Mesothelial cell of epicardium (in vitro differentiated cells): ENCODE results near the gene XRRA1. TPM values are rescaled to one million over a fixed set of nuclear protein-coding genes. Genes with fewer than 3 reads are reported as not detected.

ENCODE experiments used
- DNase-seq, 2 experiments: peaks; one replicate each; pipeline ENCODE4 v3.0.0; 2021; ENCODE audit warnings: low spot score in 2 of 2; ENCODE audit not compliant: unreplicated experiment in 2 of 2
- H3K27ac Mint-ChIP-seq: 2 replicates; pipeline ENCODE4 v1.8.0; 2021; ENCODE audit warnings: mixed read lengths
- H3K27me3 Mint-ChIP-seq: 2 replicates; pipeline ENCODE4 v1.8.0; 2021; ENCODE audit warnings: low read depth, mixed read lengths
- H3K36me3 Mint-ChIP-seq: 2 replicates; pipeline ENCODE4 v1.8.0; 2021; ENCODE audit warnings: mixed read lengths
- H3K4me1 Mint-ChIP-seq: 2 replicates; pipeline ENCODE4 v1.8.0; 2021; ENCODE audit warnings: mixed read lengths
- H3K4me3 Mint-ChIP-seq: 2 replicates; pipeline ENCODE4 v1.8.0; 2021; ENCODE audit warnings: mild to moderate bottlenecking, moderate library complexity, mixed read lengths
- H3K9me3 Mint-ChIP-seq: 2 replicates; pipeline ENCODE4 v1.8.0; 2021; ENCODE audit warnings: mixed read lengths
- CTCF ChIP-seq: fragments of 200-600 bp; sonication (generic); IDR thresholded peaks from one replicate; pipeline ENCODE4 v1.5.0; 2021; ENCODE audit warnings: antibody characterized with exemption; ENCODE audit not compliant: unreplicated experiment
- total RNA-seq: library from RNA; stranded (reverse); gene quantifications from 3 replicates; pipeline ENCODE4 v1.2.1, GENCODE V29; 2021

Gene XRRA1
- total RNA-seq, 1 donor from 2014 or later = 12.8 TPM

GRCh38 chr11:74936087-74936486, 12.8 kb downstream of the XRRA1 start:
- no peak for DNase-seq
- H3K36me3 Mint-ChIP-seq = peaks cover 25% of the 10 kb centered on the region
- no peak overlapping the region for H3K27ac Mint-ChIP-seq
- H3K4me1 Mint-ChIP-seq = no peaks in the 10 kb centered on the region
- H3K9me3 Mint-ChIP-seq = no peaks in the 10 kb centered on the region
- H3K4me3 Mint-ChIP-seq = no peak overlapping the region
- TF ChIP-seq CTCF = no peak
- no peaks in the 10 kb centered on the region for H3K27me3 Mint-ChIP-seq

- no peaks in the 10 kb centered on the region for H3K9me3 Mint-ChIP-seq
- H3K4me3 Mint-ChIP-seq = no peak overlapping the region
- no peaks in the 10 kb centered on the region for H3K4me1 Mint-ChIP-seq
- DNase-seq = no peak
- TF ChIP-seq CTCF = no peak
- no peak overlapping the region for H3K27ac Mint-ChIP-seq
- peaks cover 25% of the 10 kb centered on the region for H3K36me3 Mint-ChIP-seq
- no peaks in the 10 kb centered on the region for H3K27me3 Mint-ChIP-seq
Measured at GRCh38 chr11:74935285-74935684, 13.6 kb downstream of the XRRA1 start.

- no peaks in the 10 kb centered on the region for H3K9me3 Mint-ChIP-seq
- no peak overlapping the region for H3K4me3 Mint-ChIP-seq
- DNase-seq = no peak
- H3K36me3 Mint-ChIP-seq = peaks cover 22% of the 10 kb centered on the region
- H3K4me1 Mint-ChIP-seq = no peaks in the 10 kb centered on the region
- H3K27me3 Mint-ChIP-seq = no peaks in the 10 kb centered on the region
- TF ChIP-seq CTCF = no peak
- H3K27ac Mint-ChIP-seq = no peak overlapping the region
Measured at GRCh38 chr11:74933765-74934164, 15.1 kb downstream of the XRRA1 start.

- H3K27ac Mint-ChIP-seq = no peak overlapping the region
- no peak for DNase-seq
- H3K27me3 Mint-ChIP-seq = no peaks in the 10 kb centered on the region
- no peaks in the 10 kb centered on the region for H3K4me1 Mint-ChIP-seq
- peaks cover 21% of the 10 kb centered on the region for H3K36me3 Mint-ChIP-seq
- no peaks in the 10 kb centered on the region for H3K9me3 Mint-ChIP-seq
- no peak for TF ChIP-seq CTCF
- H3K4me3 Mint-ChIP-seq = no peak overlapping the region
Measured at GRCh38 chr11:74932797-74933196, 16.1 kb downstream of the XRRA1 start.

- Mint-ChIP-seq H3K9me3 (no peaks in the 10 kb centered on the region), H3K4me3 (no peak overlapping the region), H3K27ac (no peak overlapping the region), H3K36me3 (peaks cover 21% of the 10 kb centered on the region), H3K4me1 (no peaks in the 10 kb centered on the region), H3K27me3 (no peaks in the 10 kb centered on the region)
- TF ChIP-seq CTCF = no peak
- DNase-seq = no peak
Measured at GRCh38 chr11:74932169-74932568, 16.7 kb downstream of the XRRA1 start.
